Lower lobe of right lung (tissue), 2 donors: ENCODE measurements around the gene SMIM13. TPM values are rescaled to one million over a fixed set of nuclear protein-coding genes. Genes with fewer than 3 reads are reported as not detected.
A peak's percentile ranks its signal among the peaks of the same experiment; 100 is the strongest.

Experiments used
- ATAC-seq, 2 donors: fragments of 200-7000 bp; cut with Tn5 transposase; one replicate each; pipeline ENCODE4 v1.9.1; 2020 to 2022; ENCODE audit warnings: mild to moderate bottlenecking in 2 of 2, moderate library complexity in 2 of 2
- DNase-seq: peaks from one replicate; pipeline ENCODE4 v3.0.0-alpha.2; 2020
- H3K27ac ChIP-seq: fragments of 200-600 bp; one replicate; pipeline ENCODE4 v1.8.0; 2022
- H3K27me3 ChIP-seq: fragments of 200-600 bp; one replicate; pipeline ENCODE4 v1.8.0; 2022; ENCODE audit warnings: low read depth
- H3K36me3 ChIP-seq: fragments of 200-600 bp; one replicate; pipeline ENCODE4 v1.8.0; 2022; ENCODE audit warnings: mild to moderate bottlenecking
- H3K4me1 ChIP-seq: fragments of 200-600 bp; one replicate; pipeline ENCODE4 v1.8.0; 2022
- H3K4me3 ChIP-seq: fragments of 200-600 bp; one replicate; pipeline ENCODE4 v1.8.0; 2022; ENCODE audit warnings: mild to moderate bottlenecking
- H3K9me3 ChIP-seq: fragments of 200-600 bp; one replicate; pipeline ENCODE4 v1.8.0; 2022
- intact Hi-C: fragments of 100-400 bp; cut with DNase I; formaldehyde crosslinking; loops from one replicate; pipeline ENCODE4 v1.11.0; 2022
- total RNA-seq: library from RNA; stranded (reverse); fragmentation: NEBNext Ultra II Directional; extraction: Animal tissue kit (Norgen Biotek cat#: 25700); gene quantifications from one replicate; pipeline ENCODE4 v1.2.1, GENCODE V29; 2021
- TF ChIP-seq, protein P1 (sequence below): fragments of 200-600 bp; IDR thresholded peaks from one replicate; pipeline ENCODE4 v1.8.0; 2022; ENCODE audit warnings: antibody characterized with exemption, mild to moderate bottlenecking
- donor health status: DM: no; HTN: yes; CAD: no; lungs with severe emphysema.

SMIM13 gene
- total RNA-seq, 1 donor from 2014 or later: 7.9 TPM

DNA sequence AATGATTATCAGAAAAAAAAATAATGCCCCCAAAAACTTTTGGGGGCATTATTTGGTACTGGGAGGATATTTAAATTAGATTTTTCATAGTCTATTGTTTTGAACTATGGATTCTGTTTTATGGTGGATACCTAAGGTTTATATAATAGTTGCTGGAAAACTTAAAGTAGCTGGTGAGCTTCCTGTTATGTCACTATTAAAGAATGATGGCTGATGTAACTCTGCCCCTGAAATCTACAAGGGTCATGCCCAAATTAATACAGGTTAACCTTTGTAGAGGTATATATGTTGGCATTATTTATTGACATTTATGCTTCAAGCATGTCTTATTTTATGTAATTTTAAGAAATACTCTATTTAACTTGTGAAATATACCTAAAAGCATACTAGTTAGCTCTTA, 43.2 kb downstream of the SMIM13 start:
- ATAC-seq (no peak), DNase-seq (no peak)
- intact Hi-C loops: no loop called here
- Histone ChIP-seq H3K27ac (no peak overlapping the region), H3K4me1 (no peaks in the 10 kb centered on the region), H3K27me3 (no peaks in the 10 kb centered on the region), H3K36me3 (peaks cover 14% of the 10 kb centered on the region), H3K4me3 (no peak overlapping the region), H3K9me3 (no peaks in the 10 kb centered on the region)
- TF ChIP-seq, protein P1, sequence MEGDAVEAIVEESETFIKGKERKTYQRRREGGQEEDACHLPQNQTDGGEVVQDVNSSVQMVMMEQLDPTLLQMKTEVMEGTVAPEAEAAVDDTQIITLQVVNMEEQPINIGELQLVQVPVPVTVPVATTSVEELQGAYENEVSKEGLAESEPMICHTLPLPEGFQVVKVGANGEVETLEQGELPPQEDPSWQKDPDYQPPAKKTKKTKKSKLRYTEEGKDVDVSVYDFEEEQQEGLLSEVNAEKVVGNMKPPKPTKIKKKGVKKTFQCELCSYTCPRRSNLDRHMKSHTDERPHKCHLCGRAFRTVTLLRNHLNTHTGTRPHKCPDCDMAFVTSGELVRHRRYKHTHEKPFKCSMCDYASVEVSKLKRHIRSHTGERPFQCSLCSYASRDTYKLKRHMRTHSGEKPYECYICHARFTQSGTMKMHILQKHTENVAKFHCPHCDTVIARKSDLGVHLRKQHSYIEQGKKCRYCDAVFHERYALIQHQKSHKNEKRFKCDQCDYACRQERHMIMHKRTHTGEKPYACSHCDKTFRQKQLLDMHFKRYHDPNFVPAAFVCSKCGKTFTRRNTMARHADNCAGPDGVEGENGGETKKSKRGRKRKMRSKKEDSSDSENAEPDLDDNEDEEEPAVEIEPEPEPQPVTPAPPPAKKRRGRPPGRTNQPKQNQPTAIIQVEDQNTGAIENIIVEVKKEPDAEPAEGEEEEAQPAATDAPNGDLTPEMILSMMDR: no peak

DNA sequence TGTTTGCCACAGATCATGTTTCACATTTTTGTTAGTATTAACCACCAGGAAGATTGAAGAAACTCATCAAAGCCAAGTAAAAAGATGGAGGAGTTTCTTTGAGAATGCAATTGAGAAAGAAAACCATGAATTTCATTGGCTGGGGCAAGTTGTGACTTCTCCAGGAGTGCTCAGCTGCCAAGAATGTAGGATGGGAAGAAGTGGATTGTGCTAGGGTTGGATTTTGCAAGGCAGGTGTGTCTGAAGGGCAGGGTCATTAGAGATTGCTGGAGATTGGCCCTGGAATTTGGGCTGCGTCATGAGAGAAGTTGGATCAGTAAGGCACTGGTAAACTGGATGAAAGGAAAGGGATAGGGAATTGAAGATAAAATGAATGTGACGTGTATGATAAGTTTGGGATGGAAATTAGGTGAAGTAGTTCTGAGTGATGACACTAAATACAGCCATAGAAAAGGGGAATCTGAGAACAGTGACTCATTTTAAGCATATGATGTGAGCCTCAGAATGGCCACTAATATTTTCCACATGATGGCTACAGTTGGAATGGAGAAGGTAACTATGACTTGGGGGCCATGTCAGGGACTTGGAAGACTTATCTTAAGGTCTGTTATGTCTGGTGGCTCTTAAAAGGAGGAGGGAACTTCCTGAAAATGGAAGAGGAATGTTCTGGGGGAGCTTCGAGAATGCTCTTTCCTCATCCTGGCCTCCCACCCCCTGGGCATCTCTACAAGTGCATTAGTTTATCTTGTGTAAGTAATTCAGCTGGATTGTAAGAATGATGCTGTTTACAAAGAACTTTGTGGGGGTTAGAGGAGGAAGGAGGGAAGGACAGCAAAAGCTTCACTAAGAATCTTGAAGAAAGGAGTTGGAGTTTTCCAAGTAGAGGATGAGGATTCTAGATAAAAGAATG, 45.7 kb downstream of the SMIM13 start:
- Histone ChIP-seq H3K9me3 (no peaks in the 10 kb centered on the region), H3K4me3 (no peak overlapping the region), H3K27ac (no peak overlapping the region), H3K36me3 (peaks cover 13% of the 10 kb centered on the region), H3K27me3 (no peaks in the 10 kb centered on the region), H3K4me1 (no peaks in the 10 kb centered on the region)
- ATAC-seq: peak; percentile 9 to 31
- TF ChIP-seq, protein P1: no peak
- intact Hi-C loops: no loop called here
- no peak for DNase-seq

DNA sequence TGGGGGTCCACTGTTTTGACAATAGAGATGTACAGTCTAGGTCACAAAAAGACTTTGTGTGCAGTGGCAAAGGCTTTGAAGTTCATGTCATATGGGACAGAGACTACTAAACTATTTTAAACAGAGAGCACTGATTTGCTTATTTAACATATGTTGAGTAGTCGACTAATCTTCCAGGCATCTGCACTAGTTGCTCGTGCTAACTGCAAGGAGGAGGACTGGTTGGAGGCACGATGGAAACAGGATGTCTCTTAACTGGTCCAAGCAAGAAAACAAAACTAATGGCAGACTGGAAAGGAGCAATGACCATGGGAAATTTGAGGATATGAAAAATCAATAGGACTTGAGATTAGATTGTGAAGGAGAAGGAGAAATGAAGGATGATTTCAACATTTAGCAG, 46.4 kb downstream of the SMIM13 start:
- no peaks in the 10 kb centered on the region for H3K9me3 ChIP-seq
- DNase-seq (no peak), ATAC-seq (no peak)
- no peaks in the 10 kb centered on the region for H3K27me3 ChIP-seq
- intact Hi-C loops: loop anchor here (10.0 kb wide), 1 partner anchor 355 kb away; no protein-coding TSS in a partner anchor
- H3K4me3 ChIP-seq: no peak overlapping the region
- H3K4me1 ChIP-seq: no peaks in the 10 kb centered on the region
- TF ChIP-seq, protein P1: no peak
- no peak overlapping the region for H3K27ac ChIP-seq
- H3K36me3 ChIP-seq: peaks cover 5% of the 10 kb centered on the region

DNA sequence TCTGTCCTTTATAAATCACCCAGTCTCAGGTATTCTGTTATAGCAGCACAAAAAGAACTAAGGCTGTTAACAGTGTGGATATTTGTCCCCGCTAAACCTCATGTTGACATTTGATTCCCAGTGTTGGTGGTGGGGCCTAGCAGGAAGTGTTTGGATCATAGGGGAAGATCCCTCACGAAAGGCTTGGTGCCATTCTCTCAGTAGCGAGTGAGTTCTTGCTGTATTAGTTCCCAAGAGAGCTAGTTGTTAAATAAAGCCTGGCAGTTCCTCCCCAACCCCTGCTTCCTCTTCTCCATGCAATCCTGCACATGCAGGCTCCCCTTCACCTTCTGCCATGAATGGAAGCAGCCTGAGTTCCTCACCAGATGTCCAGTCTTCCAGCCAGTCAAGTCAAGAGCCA, 47.7 kb downstream of the SMIM13 start:
- intact Hi-C loops: loop anchor here (10.0 kb wide), 1 partner anchor 354 kb away; no protein-coding TSS in a partner anchor
- TF ChIP-seq, protein P1: no peak
- H3K27me3 ChIP-seq: no peaks in the 10 kb centered on the region
- no peak overlapping the region for H3K4me3 ChIP-seq
- no peak overlapping the region for H3K27ac ChIP-seq
- H3K36me3 ChIP-seq: no peaks in the 10 kb centered on the region
- no peaks in the 10 kb centered on the region for H3K9me3 ChIP-seq
- DNase-seq: no peak
- no peaks in the 10 kb centered on the region for H3K4me1 ChIP-seq
- no peak for ATAC-seq

DNA sequence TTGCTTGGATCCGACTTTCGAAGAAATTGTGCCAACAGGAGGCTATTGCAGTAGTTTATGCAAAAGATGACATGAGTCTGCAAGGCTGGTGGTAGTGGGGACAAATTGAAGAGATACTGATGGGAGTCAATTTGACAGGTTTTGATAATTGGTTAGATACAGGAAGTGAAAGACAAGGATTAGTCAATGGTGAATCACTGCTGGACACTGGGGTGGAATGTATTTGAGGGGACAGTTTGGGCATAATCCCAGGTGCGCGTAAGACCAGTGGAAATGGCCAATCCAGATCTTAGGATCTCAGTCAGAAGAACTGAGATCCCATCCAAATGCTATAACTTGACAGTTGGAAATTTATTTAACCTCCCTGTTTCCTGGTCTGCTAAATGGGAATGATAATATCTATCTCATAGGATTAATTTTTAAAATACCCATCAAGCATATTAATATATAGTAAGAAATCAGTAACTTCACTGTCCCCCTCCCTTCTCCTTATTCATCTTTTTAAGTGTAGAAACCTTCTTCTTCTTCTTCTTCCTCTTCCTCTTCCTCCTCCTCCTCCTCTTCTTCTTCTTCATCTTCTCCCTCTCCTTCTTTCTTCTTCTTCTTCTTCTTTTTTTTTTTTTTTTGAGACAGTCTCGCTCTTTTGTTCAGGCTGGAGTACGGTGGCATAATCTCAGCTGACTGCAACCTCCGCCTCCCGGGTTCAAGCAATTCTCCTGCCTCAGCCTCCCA, 48.8 kb downstream of the SMIM13 start:
- H3K9me3 ChIP-seq: no peaks in the 10 kb centered on the region
- TF ChIP-seq, protein P1: no peak
- no peak overlapping the region for H3K27ac ChIP-seq
- ATAC-seq (no peak), DNase-seq (no peak)
- no peak overlapping the region for H3K4me3 ChIP-seq
- no peaks in the 10 kb centered on the region for H3K4me1 ChIP-seq
- intact Hi-C loops: loop anchor here (10.0 kb wide), 1 partner anchor 352 kb away; no protein-coding TSS in a partner anchor
- H3K27me3 ChIP-seq: no peaks in the 10 kb centered on the region
- H3K36me3 ChIP-seq: no peaks in the 10 kb centered on the region
